H1 (cell line): ENCODE results near the gene GCK. TPM values are rescaled to one million over a fixed set of nuclear protein-coding genes. Genes with fewer than 3 reads are reported as not detected.

Experiments used
- CTCF ChIA-PET: fragments of 300-600 bp; sonication (Branson Sonifier 250); formaldehyde crosslinking; loops from one replicate; lab custom pipeline; 2021; ENCODE audit not compliant: partially characterized antibody; lab: Charles Lee
- POLR2A ChIA-PET: fragments of 300-600 bp; sonication (Branson Sonifier 250); formaldehyde crosslinking; loops from one replicate; lab custom pipeline; 2021; ENCODE audit warnings: inconsistent platforms; ENCODE audit not compliant: partially characterized antibody; lab: Charles Lee
- DNase-seq, 2 experiments: peaks; one replicate each; pipeline versions ENCODE4 v3.0.0 to v3.0.0-alpha.2; 2010 to 2022; ENCODE audit warnings: low spot score in 2 of 2, low read depth in 1 of 2, mixed read lengths in 1 of 2
- FAIRE-seq: peaks from 2 replicates; lab custom pipeline; 2011; peaks lifted over from hg19 to GRCh38; lab: Jason Lieb, UNC
- H2AFZ ChIP-seq: 2 replicates; pipeline ENCODE4 v1.8.1; 2012; ENCODE audit warnings: low read length, inconsistent platforms
- H2AK5ac ChIP-seq: 2 replicates; pipeline ENCODE4 v1.6.1; 2013; ENCODE audit warnings: low read depth, low read length
- H2BK120ac ChIP-seq: replicated peaks from 2 replicates; pipeline ENCODE3; 2013; ENCODE audit warnings: low read depth, low read length, inconsistent platforms
- H2BK12ac ChIP-seq: 2 replicates; pipeline ENCODE4 v1.6.1; 2013; ENCODE audit warnings: low read depth, low read length
- H2BK15ac ChIP-seq: 2 replicates; pipeline ENCODE4 v1.6.1; 2013; ENCODE audit warnings: low read length
- H2BK20ac ChIP-seq: 2 replicates; pipeline ENCODE4 v1.6.1; 2013; ENCODE audit warnings: low read length
- H2BK5ac ChIP-seq: 2 replicates; pipeline ENCODE4 v1.6.1; 2013; ENCODE audit warnings: low read depth, low read length
- H3K14ac ChIP-seq: 2 replicates; pipeline ENCODE4 v1.6.1; 2013; ENCODE audit warnings: inconsistent platforms; ENCODE audit not compliant: insufficient read length
- H3K18ac ChIP-seq: 2 replicates; pipeline ENCODE4 v1.6.1; 2013; ENCODE audit warnings: low read length; ENCODE audit errors: extremely low read depth
- H3K23ac ChIP-seq: 2 replicates; pipeline ENCODE4 v1.6.1; 2013; ENCODE audit warnings: inconsistent platforms; ENCODE audit not compliant: insufficient read length
- H3K23me2 ChIP-seq: 2 replicates; pipeline ENCODE4 v1.6.1; 2013; ENCODE audit warnings: low read depth, low read length
- H3K27ac ChIP-seq: 2 replicates; pipeline ENCODE4 v1.6.1; 2011; ENCODE audit warnings: low read depth, low read length, inconsistent platforms
- H3K27me3 ChIP-seq, 4 experiments: replicated peaks in 1 of 4; 1 replicate in 1 of 4; 2 replicates in 3 of 4; pipeline versions ENCODE4 v1.6.1 to v1.8.1; 2011 to 2013; ENCODE audit warnings: low read length in 3 of 4, mild to moderate bottlenecking in 3 of 4, inconsistent platforms in 2 of 4, mixed read lengths in 2 of 4, moderate library complexity in 1 of 4; ENCODE audit not compliant: control insufficient read depth in 3 of 4, insufficient read depth in 3 of 4; ENCODE audit errors: extremely low read depth in 1 of 4
- H3K36me3 ChIP-seq, 4 experiments: 2 replicates each; pipeline versions ENCODE4 v1.6.1 to v1.8.1; 2011 to 2013; ENCODE audit warnings: mild to moderate bottlenecking in 4 of 4, low read length in 3 of 4, moderate library complexity in 2 of 4, control low read depth in 1 of 4, inconsistent platforms in 1 of 4; ENCODE audit not compliant: insufficient read depth in 4 of 4, control insufficient read depth in 2 of 4
- H3K4ac ChIP-seq: replicated peaks from 2 replicates; pipeline ENCODE3; 2013; ENCODE audit warnings: low read length, low read depth, mixed read lengths, inconsistent platforms; ENCODE audit not compliant: insufficient read length
- H3K4me1 ChIP-seq, 4 experiments: replicated peaks in 1 of 4; 1 replicate in 1 of 4; 2 replicates in 3 of 4; pipeline versions ENCODE4 v1.6.1 to v1.8.1; 2011 to 2013; ENCODE audit warnings: low read length in 3 of 4, inconsistent platforms in 2 of 4, mixed read lengths in 1 of 4; ENCODE audit not compliant: insufficient read depth in 4 of 4, control insufficient read depth in 3 of 4
- H3K4me2 ChIP-seq, 2 experiments: 2 replicates each; pipeline versions ENCODE4 v1.6.1 to v1.8.1; 2011 to 2013; ENCODE audit warnings: low read depth in 2 of 2, low read length in 2 of 2, control low read depth in 1 of 2, inconsistent platforms in 1 of 2, mild to moderate bottlenecking in 1 of 2; ENCODE audit not compliant: insufficient read depth in 1 of 2
- H3K4me3 ChIP-seq, 4 experiments: fragments of 200-600, 300-600 bp in 1 of 4; sonication (generic), shearing (Covaris generic), sonication (Bioruptor Twin) in 1 of 4; 2 replicates each; pipeline versions ENCODE4 v1.5.1 to v1.8.1; 2011 to 2016; ENCODE audit warnings: low read length in 4 of 4, low read depth in 3 of 4, control low read depth in 2 of 4, inconsistent platforms in 2 of 4, mild to moderate bottlenecking in 2 of 4, mixed read lengths in 1 of 4, moderate library complexity in 1 of 4; ENCODE audit not compliant: insufficient read depth in 2 of 4; ENCODE audit errors: extremely low read depth in 1 of 4
- H3K56ac ChIP-seq: replicated peaks from 2 replicates; pipeline ENCODE3; 2013; ENCODE audit warnings: low read depth, mild to moderate bottlenecking, mixed read lengths, low read length, inconsistent platforms; ENCODE audit not compliant: insufficient read length
- H3K79me1 ChIP-seq: 2 replicates; pipeline ENCODE4 v1.6.1; 2013; ENCODE audit warnings: low read depth, low read length, control low read depth
- H3K79me2 ChIP-seq, 2 experiments: 2 replicates each; pipeline versions ENCODE4 v1.6.1 to v1.8.1; 2012 to 2013; ENCODE audit warnings: low read length in 2 of 2, mild to moderate bottlenecking in 2 of 2, inconsistent platforms in 1 of 2; ENCODE audit not compliant: insufficient read depth in 2 of 2, control insufficient read depth in 1 of 2
- H3K9ac ChIP-seq, 4 experiments: replicated peaks in 1 of 4; 1 replicate in 1 of 4; 2 replicates in 3 of 4; pipeline versions ENCODE4 v1.6.1 to v1.8.1; 2011 to 2013; ENCODE audit warnings: low read depth in 3 of 4, low read length in 3 of 4, control low read depth in 2 of 4, mild to moderate bottlenecking in 2 of 4, moderate library complexity in 2 of 4, inconsistent platforms in 1 of 4; ENCODE audit errors: extremely low read depth in 1 of 4
- H3K9me3 ChIP-seq, 2 experiments: 2 replicates each; pipeline versions ENCODE4 v1.6.1 to v1.8.1; 2012 to 2013; ENCODE audit warnings: mild to moderate bottlenecking in 2 of 2, moderate library complexity in 2 of 2, control low read depth in 1 of 2, inconsistent platforms in 1 of 2, low read depth in 1 of 2, low read length in 1 of 2, mixed read lengths in 1 of 2; ENCODE audit not compliant: insufficient read depth in 2 of 2
- H4K20me1 ChIP-seq, 2 experiments: replicated peaks in 1 of 2; 2 replicates each; pipeline versions ENCODE3 to v1.8.1; 2011 to 2013; ENCODE audit warnings: inconsistent platforms in 2 of 2, low read length in 2 of 2, mild to moderate bottlenecking in 1 of 2; ENCODE audit not compliant: insufficient read depth in 2 of 2, control insufficient read depth in 1 of 2
- H4K5ac ChIP-seq: 2 replicates; pipeline ENCODE4 v1.6.1; 2013; ENCODE audit warnings: low read length, low read depth, mixed read lengths, inconsistent platforms; ENCODE audit not compliant: insufficient read length
- H4K8ac ChIP-seq: 2 replicates; pipeline ENCODE4 v1.8.0; 2013; ENCODE audit warnings: mild to moderate bottlenecking, moderate library complexity, low read length, inconsistent platforms; ENCODE audit not compliant: insufficient read depth; ENCODE audit errors: extremely low read depth
- H4K91ac ChIP-seq: replicated peaks from 2 replicates; pipeline ENCODE3; 2013; ENCODE audit warnings: low read length, mixed read lengths, inconsistent platforms; ENCODE audit not compliant: insufficient read length
- BACH1 ChIP-seq: IDR thresholded peaks from 2 replicates; pipeline ENCODE4 v1.6.1; 2012; ENCODE audit warnings: low read length, improper control_type of control experiment
- BCL11A ChIP-seq, 2 experiments: IDR thresholded peaks; one replicate each; pipeline ENCODE4 v1.6.1; 2011; ENCODE audit warnings: low read depth in 2 of 2, low read length in 2 of 2, mild to moderate bottlenecking in 2 of 2
- CBX5 ChIP-seq: fragments of 300-800, 300-1000 bp; sonication (generic); IDR thresholded peaks from 2 replicates; pipeline ENCODE4 v1.7.1; 2016; ENCODE audit warnings: antibody characterized with exemption, low read length, low read depth
- CHD1 ChIP-seq: IDR thresholded peaks from 2 replicates; pipeline ENCODE4 v1.6.1; 2012; ENCODE audit warnings: low read depth, low read length, improper control_type of control experiment
- CREB1 ChIP-seq: IDR thresholded peaks from 2 replicates; pipeline ENCODE4 v1.6.1; 2012; ENCODE audit warnings: inconsistent platforms
- EGR1 ChIP-seq: IDR thresholded peaks from 2 replicates; pipeline ENCODE4 v1.6.1; 2011; ENCODE audit warnings: low read depth, low read length, borderline replicate concordance
- EP300 ChIP-seq, 2 experiments: IDR thresholded peaks; 1 replicate in 1 of 2; 2 replicates in 1 of 2; pipeline ENCODE4 v1.6.1; 2011 to 2012; ENCODE audit warnings: low read depth in 2 of 2, low read length in 2 of 2, mild to moderate bottlenecking in 2 of 2, borderline replicate concordance in 1 of 2, inconsistent platforms in 1 of 2, moderate library complexity in 1 of 2
- HDAC2 ChIP-seq, 2 experiments: fragments of 300-600 bp in 1 of 2; sonication (generic) in 1 of 2; IDR thresholded peaks; 2 replicates each; pipeline ENCODE4 v1.6.1; 2011 to 2012; ENCODE audit warnings: low read depth in 2 of 2, low read length in 2 of 2, mild to moderate bottlenecking in 2 of 2, moderate library complexity in 2 of 2, borderline replicate concordance in 1 of 2, inconsistent platforms in 1 of 2
- SP2 ChIP-seq: IDR thresholded peaks from 2 replicates; pipeline ENCODE4 v1.6.1; 2012; ENCODE audit warnings: mild to moderate bottlenecking, low read length, inconsistent platforms
- YY1 ChIP-seq: IDR thresholded peaks from 2 replicates; pipeline ENCODE4 v1.6.1; 2011; ENCODE audit warnings: low read depth, mild to moderate bottlenecking, low read length
- WGBS, 2 experiments: shearing (Covaris generic) in 1 of 2; methylation state at CpG; one replicate each; pipeline versions ENCODE4 v1.1.6 to v1.1.7; 2013 to 2015; ENCODE audit warnings: low lambda C conversion rate in 2 of 2, mixed read lengths in 2 of 2, inconsistent platforms in 1 of 2, low coverage in 1 of 2, missing lambda C conversion rate in 1 of 2; ENCODE audit not compliant: insufficient replicate concordance in 2 of 2, insufficient coverage in 1 of 2, insufficient read length in 1 of 2; ENCODE audit errors: extremely low coverage in 1 of 2, missing lambda C conversion rate in 1 of 2; 5-methylcytosine and 5-hydroxymethylcytosine counted together
- polyA plus RNA-seq, 7 experiments: library from polyadenylated mRNA; depleted of rRNA in 3 of 7; stranded (reverse) in 5 of 7; unstranded in 2 of 7; fragments of >200 nt in 5 of 7; fragments of 200-250 nt in 2 of 7; gene quantifications; 1 replicate in 5 of 7; 2 replicates in 1 of 7; 4 replicates in 1 of 7; pipeline versions ENCODE4 v1.2.1 to v1.2.3, GENCODE V29; 2011 to 2013; ENCODE audit warnings: missing spikeins in 2 of 7, mixed read lengths in 2 of 7
- total RNA-seq: library from RNA; stranded (reverse); fragmentation: NEBNext Ultra II Directional; extraction: Animal tissue kit (Norgen Biotek cat#: 25700); gene quantifications from 2 replicates; pipeline ENCODE4 v1.2.1, GENCODE V29; 2021

Gene GCK
- total and polyA plus RNA-seq, 2 of the 8 experiments (the other 6 are each of a cell fraction or from before 2014, with no cell fraction given), result 2.4 to 4.9 TPM

DNA sequence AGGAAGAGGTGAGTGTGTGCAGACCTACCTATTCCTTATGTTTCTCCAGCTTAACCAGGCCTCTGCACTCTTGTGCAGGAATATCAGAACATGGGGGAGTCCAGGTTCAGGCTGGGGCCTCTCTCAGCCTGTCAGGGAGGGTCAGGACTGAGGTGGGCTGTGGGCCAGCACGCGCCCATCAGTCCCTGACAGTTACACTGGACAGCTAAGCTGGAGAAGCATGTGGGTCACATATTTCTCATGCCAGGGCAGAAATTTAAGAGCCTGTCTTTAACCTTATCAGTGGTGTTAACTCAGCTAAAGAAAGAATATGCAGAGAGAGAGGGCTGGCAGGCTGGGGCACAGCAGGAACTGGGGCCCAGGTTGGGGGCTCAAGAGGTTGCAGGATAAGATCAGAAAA lies 57.2 kb downstream of the GCK start:
- no peaks in the 10 kb centered on the region for H3K79me1 ChIP-seq
- H2AFZ ChIP-seq, result no peak overlapping the region
- H3K18ac ChIP-seq, result no peak overlapping the region
- no peaks in the 10 kb centered on the region for H3K36me3 ChIP-seq
- peaks cover 0 to 16% (median 6%) of the 10 kb centered on the region in 4 experiments; a peak in 6 of 7 replicates for H3K27me3 ChIP-seq
- CTCF ChIA-PET, result interaction anchor here (0.8 to 4.2 kb wide), 20 partner anchors 8 to 176 kb away, joined by 3 to 45 read pairs (median 5); partner anchors contain the start of gene YKT6
- H3K79me2 ChIP-seq, result no peaks in the 10 kb centered on the region
- no peak overlapping the region for H2BK20ac ChIP-seq
- DNase-seq (no peak), FAIRE-seq (no peak)
- H3K9me3 ChIP-seq, result no peaks in the 10 kb centered on the region
- peak overlapping the region; percentile 43; the same call in 1 of the 2 replicates for H2AK5ac ChIP-seq
- no peak overlapping the region for H3K27ac ChIP-seq
- H3K23me2 ChIP-seq, result no peaks in the 10 kb centered on the region; the same call in 1 of the 2 replicates
- H2BK5ac ChIP-seq, result no peak overlapping the region
- H3K4me2 ChIP-seq, result 0 out of 4 replicates have a peak overlapping the region, but pooled peaks of 1 of the 2 experiments have one; percentile 11
- no peak overlapping the region for H4K5ac ChIP-seq
- peaks cover 0 to 2% of the 10 kb centered on the region in 2 experiments for H4K20me1 ChIP-seq
- H3K56ac ChIP-seq, result no peak overlapping the region
- no peak overlapping the region for H4K91ac ChIP-seq
- H2BK15ac ChIP-seq, result no peak overlapping the region
- no peak overlapping the region for H3K4me3 ChIP-seq
- H3K14ac ChIP-seq, result no peak overlapping the region
- H3K4ac ChIP-seq, result no peak overlapping the region
- no peak overlapping the region for H2BK120ac ChIP-seq
- no peak overlapping the region for H2BK12ac ChIP-seq
- H3K9ac ChIP-seq, result no peak overlapping the region
- peaks cover 0 to 12% (median 3%) of the 10 kb centered on the region in 4 experiments; a peak in 4 of 7 replicates for H3K4me1 ChIP-seq
- POLR2A ChIA-PET, result interaction anchor here (1.0 to 2.1 kb wide), 4 partner anchors 9 to 66 kb away, joined by 3 to 9 read pairs (median 4); partner anchors contain the start of gene POLD2
- 92% methylated on average over 2 of the region's 2 CpGs; no CpG with 5 or more reads in 1 of the 2 experiments for WGBS, 2 experiments
- no peak overlapping the region for H4K8ac ChIP-seq
- H3K23ac ChIP-seq, result no peak overlapping the region
- TF ChIP-seq HDAC2 (IDR thresholded peaks at IDR 0.05; ENCODE audit: borderline replicate concordance in 1 of 2, low read depth in 2 of 2, low read length in 2 of 2) (no peak), BCL11A (IDR thresholded peaks at IDR 0.05; ENCODE audit: low read depth in 2 of 2, low read length in 2 of 2) (no peak), SP2 (no peak), BACH1 (no peak), CREB1 (no peak), EP300 (IDR thresholded peaks at IDR 0.05; ENCODE audit: borderline replicate concordance in 1 of 2, low read depth in 2 of 2, low read length in 2 of 2) (no peak), CHD1 (no peak), CBX5 (no peak), YY1 (no peak), EGR1 (no peak)
